ENCODE results near the gene RCAN1. TPM values are rescaled to one million over a fixed set of nuclear protein-coding genes. Genes with fewer than 3 reads are reported as not detected.

RCAN1 gene
- 16.3 TPM for total RNA-seq (2013)
- polyA plus RNA-seq (10 to 100 TPM in 2 of 3 donors, 1 to 10 TPM in 1; 5.2 to 17.5 (median 15.1) TPM), polyA minus RNA-seq (6.7 and 10.6 TPM in 2 replicates), total RNA-seq (1.7 to 23.8 (median 11.9) reads per million in 11 experiments)

- Histone ChIP-seq H3K4me2 (replicated peaks; ENCODE audit: extremely low read depth, low read length, poor library complexity, severe bottlenecking) (peak within 1 kb of the TSS; percentile 87), H3K4me1 (ENCODE audit: control insufficient read depth in 1 of 2, insufficient read depth in 2 of 2, low read length in 2 of 2) (peaks cover 41 to 57% of the 10 kb centered on the region in 2 donors), H3K27ac (ENCODE audit: low read depth in 1 of 2, low read length in 2 of 2) (peak within 1 kb of the TSS in 1 of 2 donors; percentile 81), H4K20me1 (ENCODE audit: insufficient read depth, low read length) (peaks cover 19% of the 10 kb centered on the region), H3K4me3 (replicated peaks in 1 of 3; ENCODE audit: low read depth in 2 of 3, low read length in 3 of 3) (peak within 1 kb of the TSS; percentile 50 to 86 (median 78)), H2AFZ (ENCODE audit: insufficient read depth, low read depth, low read length, poor library complexity, severe bottlenecking) (peak within 1 kb of the TSS; percentile 82), H3K79me2 (ENCODE audit: insufficient read depth, low read length) (peaks cover 44% of the 10 kb centered on the region), H3K9me3 (replicated peaks in 1 of 2; ENCODE audit: control insufficient read depth in 1 of 2, insufficient read depth in 1 of 2, low read length in 2 of 2) (no peaks in the 10 kb centered on the region), H3K36me3 (replicated peaks in 1 of 2; ENCODE audit: control insufficient read depth in 1 of 2, insufficient read depth in 2 of 2, low read length in 2 of 2) (no peaks in the 10 kb centered on the region), H3K27me3 (ENCODE audit: control insufficient read depth in 2 of 2, insufficient read depth in 2 of 2, low read length in 2 of 2) (no peaks in the 10 kb centered on the region), H3K9ac (ENCODE audit: insufficient read depth, low read length, poor library complexity, severe bottlenecking) (peak within 1 kb of the TSS; percentile 84)
- Mint-ChIP-seq H3K9me3 (no peaks in the 10 kb centered on the region), H3K36me3 (peaks cover 0 to 2% of the 10 kb centered on the region in 2 donors), H3K27me3 (ENCODE audit: low read depth in 3 of 3) (peaks cover 0 to 3% (median 1%) of the 10 kb centered on the region in 3 donors), H3K27ac (peak within 1 kb of the TSS; percentile 63 to 89 (median 82)), H3K4me1 (peaks cover 54% of the 10 kb centered on the region), H3K4me3 (peak within 1 kb of the TSS; percentile 85 to 90)
- peak; percentile 93 to 96 (median 94) for DNase-seq
- TF ChIP-seq CTCF (IDR thresholded peaks at IDR 0.05): no peak
- WGBS (ENCODE audit: insufficient coverage): under 1% methylated on average over 121 of the region's 121 CpGs
- intact Hi-C loops (cut with micrococcal nuclease): loop anchor here (5.0 to 10.0 kb wide), 2 partner anchors 698 to 700 kb away; partner anchors contain the start of gene ATP5PO (in 2 of the 2)
Measured at GRCh38 chr21:34614628-34615486, at the start of gene RCAN1. RCAN1 (minus strand) TSS chr21:34615113; CDS start chr21:34615011, 102 bp downstream.

- Histone ChIP-seq H4K20me1 (ENCODE audit: insufficient read depth, low read length) (no peaks in the 10 kb centered on the region), H3K27me3 (ENCODE audit: control insufficient read depth in 2 of 2, insufficient read depth in 2 of 2, low read length in 2 of 2) (peaks cover 9 to 28% of the 10 kb centered on the region in 2 donors), H3K9me3 (replicated peaks in 1 of 2; ENCODE audit: control insufficient read depth in 1 of 2, insufficient read depth in 1 of 2, low read length in 2 of 2) (peaks cover 11 to 14% of the 10 kb centered on the region in 2 donors), H3K4me2 (replicated peaks; ENCODE audit: extremely low read depth, low read length, poor library complexity, severe bottlenecking) (no peak overlapping the region), H3K36me3 (replicated peaks in 1 of 2; ENCODE audit: control insufficient read depth in 1 of 2, insufficient read depth in 2 of 2, low read length in 2 of 2) (no peaks in the 10 kb centered on the region), H3K27ac (ENCODE audit: low read depth in 1 of 2, low read length in 2 of 2) (no peak overlapping the region), H2AFZ (ENCODE audit: insufficient read depth, low read depth, low read length, poor library complexity, severe bottlenecking) (no peak overlapping the region), H3K4me3 (replicated peaks in 1 of 3; ENCODE audit: low read depth in 2 of 3, low read length in 3 of 3) (no peak overlapping the region), H3K79me2 (ENCODE audit: insufficient read depth, low read length) (no peaks in the 10 kb centered on the region), H3K9ac (ENCODE audit: insufficient read depth, low read length, poor library complexity, severe bottlenecking) (no peak overlapping the region), H3K4me1 (ENCODE audit: control insufficient read depth in 1 of 2, insufficient read depth in 2 of 2, low read length in 2 of 2) (no peaks in the 10 kb centered on the region)
- peaks cover 13 to 30% (median 21%) of the 10 kb centered on the region in 7 donors for H3K9me3 Mint-ChIP-seq
- no peak for DNase-seq
- no peak overlapping the region for H3K4me3 Mint-ChIP-seq
- intact Hi-C loops (cut with micrococcal nuclease): no loop called here
- no peak for TF ChIP-seq CTCF (IDR thresholded peaks at IDR 0.05)
- no peak overlapping the region for H3K27ac Mint-ChIP-seq
- no peaks in the 10 kb centered on the region for H3K4me1 Mint-ChIP-seq
- peaks cover 20 to 43% (median 23%) of the 10 kb centered on the region in 3 donors for H3K27me3 Mint-ChIP-seq (ENCODE audit: low read depth in 3 of 3)
- H3K36me3 Mint-ChIP-seq: no peaks in the 10 kb centered on the region
Measured at GRCh38 chr21:34661848-34662247, 46.9 kb upstream of the RCAN1 start.
